Measurements from ENCODE around the gene ASAP3. TPM values are rescaled to one million over a fixed set of nuclear protein-coding genes. Genes with fewer than 3 reads are reported as not detected.

The ASAP3 gene
- total RNA-seq, 4 donors from 2014 or later = 21.3 to 37.7 (median 31.0) TPM

GRCh38 chr1:23472351-23473036, 11.5 kb downstream of the ASAP3 start:
- TF ChIP-seq EP300 (IDR thresholded peaks at IDR 0.05) = no peak
- no peak for TF ChIP-seq POLR2AphosphoS5 (IDR thresholded peaks at IDR 0.05)
- TF ChIP-seq POLR2A (IDR thresholded peaks at IDR 0.05) = no peak
- no peak for TF ChIP-seq CTCF (IDR thresholded peaks at IDR 0.05)
- no peak for ATAC-seq
- WGBS, 2 donors (ENCODE audit: low coverage in 1 of 2) = 66 to 94% methylated on average over 3 to 4 of the region's 5 CpGs
- no peaks in the 10 kb centered on the region for H3K9me3 ChIP-seq
- H3K36me3 ChIP-seq = no peaks in the 10 kb centered on the region
- H3K27me3 ChIP-seq = no peaks in the 10 kb centered on the region
- H3K4me3 ChIP-seq = no peak overlapping the region
- peak overlapping the region in 3 of 4 donors; percentile 54 to 74 (median 66) for H3K27ac ChIP-seq
- H3K4me1 ChIP-seq = peaks cover 0 to 79% (median 26%) of the 10 kb centered on the region in 3 donors

DNA sequence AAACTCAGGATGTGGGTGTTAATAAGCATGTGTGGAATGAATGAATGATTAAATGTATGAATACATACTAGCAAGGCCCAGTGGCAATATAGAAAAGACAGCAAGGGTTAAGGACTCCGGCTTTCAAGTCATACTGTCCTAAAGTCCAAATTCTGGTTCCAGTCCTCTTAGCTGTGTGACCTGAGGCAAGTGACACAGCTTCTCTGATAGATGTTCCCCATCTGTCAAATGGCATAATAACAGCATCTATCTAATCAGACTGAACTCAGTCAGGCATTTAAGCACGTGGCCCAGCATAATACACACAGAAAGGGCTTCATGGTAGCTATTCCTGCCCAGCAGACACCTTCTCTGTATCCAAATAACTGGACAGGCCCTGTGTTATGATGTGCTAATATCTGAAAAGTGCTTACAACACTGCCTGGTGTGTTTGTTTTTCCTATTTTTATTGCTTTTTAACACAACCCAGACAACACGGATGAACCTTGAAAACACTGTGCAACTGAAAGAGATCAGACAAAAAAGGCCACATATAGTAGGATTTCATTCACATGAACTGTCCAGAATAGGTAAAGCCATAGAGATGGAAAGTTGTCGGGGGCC, 12.4 kb downstream of the ASAP3 start:
- Histone ChIP-seq H3K27me3 (no peaks in the 10 kb centered on the region), H3K4me1 (peaks cover 0 to 79% (median 26%) of the 10 kb centered on the region in 3 donors), H3K9me3 (no peaks in the 10 kb centered on the region), H3K27ac (peak overlapping the region in 3 of 4 donors; percentile 66 to 76 (median 74)), H3K36me3 (no peaks in the 10 kb centered on the region), H3K4me3 (no peak overlapping the region)
- 83% methylated on average over 4 of the region's 4 CpGs; no CpG with 5 or more reads in 1 of the 2 donors for WGBS, 2 donors (ENCODE audit: low coverage in 1 of 2)
- TF ChIP-seq POLR2A (IDR thresholded peaks at IDR 0.05) (no peak), POLR2AphosphoS5 (IDR thresholded peaks at IDR 0.05) (no peak), CTCF (IDR thresholded peaks at IDR 0.05) (no peak), EP300 (IDR thresholded peaks at IDR 0.05) (no peak)
- no peak for ATAC-seq

DNA sequence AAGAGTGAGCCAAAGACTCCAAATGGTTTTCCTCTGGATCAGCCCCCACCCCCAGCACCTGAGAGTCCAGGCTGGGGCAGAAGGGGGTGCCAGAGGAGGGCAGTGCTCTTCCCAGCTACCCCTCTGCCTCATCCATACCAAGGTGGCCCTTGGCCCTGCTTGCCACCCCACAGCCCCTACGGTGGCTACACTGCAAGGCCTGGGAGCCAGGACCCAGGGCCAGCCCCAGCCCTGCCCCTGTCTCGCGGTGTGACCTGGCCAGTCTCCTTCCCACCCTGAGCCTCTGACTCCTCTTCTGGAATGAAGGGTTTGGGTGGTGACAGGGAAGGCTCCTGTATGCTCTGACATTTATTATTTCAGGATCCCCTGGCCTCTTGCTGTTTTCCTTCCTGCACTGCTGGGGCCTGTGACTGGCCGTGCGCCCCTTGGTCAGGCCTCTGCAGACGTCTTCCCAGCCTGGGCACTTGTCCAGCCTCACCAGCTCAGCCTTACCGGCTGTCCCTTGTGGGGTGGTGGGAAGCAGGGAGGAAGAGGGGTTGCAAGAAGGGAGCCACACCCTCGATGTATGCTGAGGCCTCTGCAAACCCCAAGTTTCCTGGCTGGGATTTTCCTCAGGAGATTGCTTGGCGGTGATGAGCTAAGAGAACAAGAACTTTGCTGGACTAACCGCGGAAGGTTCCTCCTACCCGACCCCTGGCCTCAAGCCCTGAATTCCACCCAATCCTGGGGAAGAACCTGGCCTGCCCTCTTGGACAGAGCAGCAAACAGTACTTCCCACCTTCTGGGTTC, 13.5 kb downstream of the ASAP3 start:
- H3K4me3 ChIP-seq = no peak overlapping the region
- 39% methylated on average over 4 of the region's 12 CpGs; no CpG with 5 or more reads in 1 of the 2 donors for WGBS, 2 donors (ENCODE audit: low coverage in 1 of 2)
- H3K36me3 ChIP-seq = no peaks in the 10 kb centered on the region
- TF ChIP-seq POLR2A (IDR thresholded peaks at IDR 0.05) (no peak), CTCF (IDR thresholded peaks at IDR 0.05) (no peak), POLR2AphosphoS5 (IDR thresholded peaks at IDR 0.05) (no peak)
- peak; percentile 66 for ATAC-seq
- peak overlapping the region in 3 of 4 donors; percentile 66 to 76 (median 74) for H3K27ac ChIP-seq
- H3K9me3 ChIP-seq = no peaks in the 10 kb centered on the region
- H3K27me3 ChIP-seq = no peaks in the 10 kb centered on the region
- H3K4me1 ChIP-seq = peaks cover 0 to 69% (median 26%) of the 10 kb centered on the region in 3 donors

DNA sequence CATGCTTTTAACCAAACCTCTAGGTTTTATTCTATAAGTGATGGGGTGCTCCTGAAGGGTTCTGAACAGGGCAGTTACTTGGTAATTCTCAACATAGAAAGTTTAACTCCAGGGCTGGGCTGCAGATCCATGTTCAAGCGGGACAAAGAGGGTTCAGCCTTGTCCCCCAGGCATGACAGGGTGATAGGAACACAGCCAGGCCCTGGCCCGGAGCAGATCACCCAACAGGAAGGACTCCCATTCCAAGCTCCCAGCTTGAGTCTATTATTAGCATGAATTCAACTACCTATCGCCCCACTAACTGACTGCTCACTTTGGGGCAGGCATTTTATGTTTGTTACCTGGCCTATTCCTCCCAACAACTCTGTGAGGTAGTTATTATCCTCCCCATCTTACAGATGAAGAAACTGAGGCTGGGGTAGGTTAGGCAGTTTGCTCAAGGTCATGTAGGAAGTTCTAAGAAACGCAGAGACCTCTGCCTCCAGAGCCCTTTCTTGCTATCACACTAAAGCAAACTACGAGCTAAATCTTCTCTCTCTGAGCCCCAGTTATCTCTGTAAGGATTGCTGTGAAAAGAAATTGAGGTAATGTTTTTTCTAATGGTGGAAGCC, 14.5 kb downstream of the ASAP3 start:
- no peaks in the 10 kb centered on the region for H3K9me3 ChIP-seq

DNA sequence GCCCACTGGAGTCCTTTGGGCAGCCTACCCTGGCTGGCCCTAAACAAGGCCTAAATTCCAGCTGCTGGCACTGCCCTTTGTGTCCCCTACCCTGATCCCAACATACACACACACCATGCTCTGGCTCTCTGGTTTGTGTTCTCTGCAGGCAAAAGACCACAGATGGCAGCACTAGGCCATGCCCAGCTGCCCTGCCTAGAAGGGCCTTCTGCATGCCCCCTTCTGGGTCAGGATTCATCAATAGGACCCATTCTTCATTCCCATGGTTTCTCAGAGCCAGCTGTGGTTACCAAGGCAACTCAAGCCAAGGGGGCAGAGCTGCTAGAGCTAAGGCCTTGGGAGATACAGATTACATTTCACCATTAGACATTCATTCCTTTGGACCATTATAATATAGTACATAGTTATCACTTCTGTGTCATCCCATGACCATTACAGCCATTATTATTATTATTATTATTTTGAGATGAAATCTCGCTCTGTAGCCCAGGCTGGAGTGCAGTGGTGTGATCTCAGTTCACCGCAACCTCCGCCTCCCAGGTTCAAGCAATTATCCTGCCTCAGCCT, 17.5 kb downstream of the ASAP3 start:
- no peak for TF ChIP-seq POLR2AphosphoS5 (IDR thresholded peaks at IDR 0.05)
- TF ChIP-seq POLR2A (IDR thresholded peaks at IDR 0.05) = no peak
- no peak for TF ChIP-seq CTCF (IDR thresholded peaks at IDR 0.05)
- TF ChIP-seq EP300 (IDR thresholded peaks at IDR 0.05) = no peak
- no peaks in the 10 kb centered on the region for H3K36me3 ChIP-seq
- WGBS, 2 donors (ENCODE audit: low coverage in 1 of 2) = 96 to 100% methylated on average over 3 of the region's 3 CpGs
- no peak overlapping the region for H3K27ac ChIP-seq
- no peaks in the 10 kb centered on the region for H3K27me3 ChIP-seq
- H3K4me1 ChIP-seq = peaks cover 0 to 33% (median 20%) of the 10 kb centered on the region in 3 donors
- no peaks in the 10 kb centered on the region for H3K9me3 ChIP-seq
- no peak for ATAC-seq
- no peak overlapping the region for H3K4me3 ChIP-seq

More for the DNA sequence above, 14.5 kb downstream of the ASAP3 start:
- WGBS, 2 donors (ENCODE audit: low coverage in 1 of 2) = 45 to 67% methylated on average over 4 of the region's 5 CpGs
- TF ChIP-seq POLR2AphosphoS5 (IDR thresholded peaks at IDR 0.05) = no peak
- peaks cover 0 to 59% (median 22%) of the 10 kb centered on the region in 3 donors for H3K4me1 ChIP-seq
- no peak for ATAC-seq
- H3K4me3 ChIP-seq = no peak overlapping the region
- H3K27me3 ChIP-seq = no peaks in the 10 kb centered on the region
- peak overlapping the region in 3 of 4 donors; percentile 66 to 76 (median 74) for H3K27ac ChIP-seq
- no peaks in the 10 kb centered on the region for H3K36me3 ChIP-seq

Data from gastroesophageal sphincter (tissue), 4 donors.